ENCODE data around the gene NDRG4. TPM values are rescaled to one million over a fixed set of nuclear protein-coding genes. Genes with fewer than 3 reads are reported as not detected.

Gene NDRG4
- total RNA-seq, 2 donors from 2014 or later, result 13.4 to 359 TPM

DNA sequence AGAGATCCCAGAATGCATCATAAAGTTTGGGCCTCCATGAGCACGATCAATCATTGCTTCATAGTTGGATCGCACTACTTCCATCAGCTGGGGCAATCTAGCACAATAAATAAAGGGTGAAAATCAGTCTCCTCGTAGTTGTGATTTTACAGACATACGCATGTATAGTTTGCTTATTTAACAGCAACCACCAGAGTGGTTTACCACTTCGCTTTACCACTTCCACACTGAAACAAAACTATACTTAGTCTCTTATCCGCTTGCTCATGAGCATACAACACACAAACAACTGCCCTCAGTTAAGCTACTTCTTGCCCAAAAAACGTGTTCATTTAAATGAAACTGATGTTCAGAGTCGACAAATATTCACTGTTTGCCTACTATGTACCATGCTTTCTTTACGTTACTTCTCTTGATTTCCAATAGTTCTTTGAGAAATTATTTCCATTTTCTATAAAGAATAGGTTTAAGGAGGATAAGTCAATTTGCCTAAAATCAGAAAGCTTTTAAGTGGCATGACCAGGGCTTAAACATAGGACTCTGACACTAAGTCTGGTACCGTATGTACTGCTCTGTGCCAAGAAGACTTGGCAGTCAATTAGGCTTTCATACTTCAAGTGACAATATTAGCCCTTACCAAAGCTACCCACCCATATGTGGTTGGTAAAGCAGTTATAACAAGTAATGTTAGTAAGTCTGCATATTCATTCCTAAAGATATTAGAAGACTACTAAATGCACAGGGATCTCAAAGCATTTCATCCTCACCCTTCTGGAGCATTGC is 37.4 kb downstream of the NDRG4 start:
- DNase-seq (ENCODE audit: low spot score), result no peak
- intact Hi-C loops (cut with DNase I), result no loop called here
- peaks cover 17 to 30% of the 10 kb centered on the region in 2 donors for H3K36me3 ChIP-seq
- H3K4me1 ChIP-seq (replicated peaks), result no peaks in the 10 kb centered on the region
- no peak overlapping the region for H3K4me3 ChIP-seq
- WGBS, result 92% methylated on average over 10 of the region's 10 CpGs
- no peak overlapping the region for H3K27ac ChIP-seq
- TF ChIP-seq POLR2AphosphoS5 (IDR thresholded peaks at IDR 0.05), result no peak
- no peak for TF ChIP-seq POLR2A (IDR thresholded peaks at IDR 0.05)
- no peak for TF ChIP-seq CTCF (IDR thresholded peaks at IDR 0.05)
- no peaks in the 10 kb centered on the region for H3K27me3 ChIP-seq (replicated peaks; ENCODE audit: insufficient read depth)
- H3K9me3 ChIP-seq, result no peaks in the 10 kb centered on the region

- H3K36me3 ChIP-seq, result peaks cover 18 to 31% of the 10 kb centered on the region in 2 donors
- H3K4me1 ChIP-seq (replicated peaks), result no peaks in the 10 kb centered on the region
- no peak overlapping the region for H3K4me3 ChIP-seq
- H3K27me3 ChIP-seq (replicated peaks; ENCODE audit: insufficient read depth), result no peaks in the 10 kb centered on the region
- WGBS, result 76% methylated on average over 2 of the region's 2 CpGs
- H3K27ac ChIP-seq, result no peak overlapping the region
- intact Hi-C loops (cut with DNase I), result no loop called here
- TF ChIP-seq POLR2A (IDR thresholded peaks at IDR 0.05), result no peak
- no peak for TF ChIP-seq CTCF (IDR thresholded peaks at IDR 0.05)
- no peak for TF ChIP-seq POLR2AphosphoS5 (IDR thresholded peaks at IDR 0.05)
- H3K9me3 ChIP-seq, result no peaks in the 10 kb centered on the region
- DNase-seq (ENCODE audit: low spot score), result no peak
Measured at GRCh38 chr16:58541711-58542110, 41.8 kb downstream of the NDRG4 start.

DNA sequence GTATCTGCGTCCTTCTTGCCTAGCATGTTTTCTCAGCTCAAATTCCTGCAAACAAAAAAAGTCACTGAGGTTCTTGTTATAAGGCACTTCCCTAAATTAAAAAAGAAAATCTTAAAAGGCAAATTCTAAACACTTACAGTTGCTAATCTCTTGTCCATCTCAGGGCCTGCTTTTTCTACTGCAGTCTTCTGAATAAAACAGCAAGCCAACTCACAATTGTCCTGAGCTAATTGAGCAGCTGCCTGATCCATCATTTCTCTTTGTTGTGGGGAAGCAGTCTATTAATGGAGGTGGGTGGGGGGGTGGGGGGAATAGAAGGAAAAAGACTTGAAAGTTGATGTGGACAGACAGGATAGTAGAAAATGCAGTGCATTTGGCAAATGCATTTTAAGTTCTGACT is 42.3 kb downstream of the NDRG4 start:
- Histone ChIP-seq H3K27me3 (replicated peaks; ENCODE audit: insufficient read depth) (no peaks in the 10 kb centered on the region), H3K27ac (no peak overlapping the region), H3K4me3 (no peak overlapping the region), H3K4me1 (replicated peaks) (no peaks in the 10 kb centered on the region), H3K9me3 (no peaks in the 10 kb centered on the region), H3K36me3 (peaks cover 17 to 28% of the 10 kb centered on the region in 2 donors)
- 54% methylated on average over 1 of the region's 1 CpG for WGBS
- TF ChIP-seq POLR2A (IDR thresholded peaks at IDR 0.05) (no peak), CTCF (IDR thresholded peaks at IDR 0.05) (no peak), POLR2AphosphoS5 (IDR thresholded peaks at IDR 0.05) (no peak)
- no peak for DNase-seq (ENCODE audit: low spot score)
- intact Hi-C loops (cut with DNase I), result no loop called here

- Histone ChIP-seq H3K4me1 (replicated peaks) (no peaks in the 10 kb centered on the region), H3K4me3 (no peak overlapping the region), H3K9me3 (no peaks in the 10 kb centered on the region), H3K27ac (no peak overlapping the region), H3K27me3 (replicated peaks; ENCODE audit: insufficient read depth) (no peaks in the 10 kb centered on the region), H3K36me3 (peaks cover 13 to 26% of the 10 kb centered on the region in 2 donors)
- TF ChIP-seq POLR2A (IDR thresholded peaks at IDR 0.05) (no peak), POLR2AphosphoS5 (IDR thresholded peaks at IDR 0.05) (no peak), CTCF (IDR thresholded peaks at IDR 0.05) (no peak)
- 93% methylated on average over 8 of the region's 8 CpGs for WGBS
- intact Hi-C loops (cut with DNase I), result no loop called here
- DNase-seq (ENCODE audit: low spot score), result no peak
Measured at GRCh38 chr16:58543685-58544084, 43.7 kb downstream of the NDRG4 start.

- H3K4me3 ChIP-seq, result no peak overlapping the region
- DNase-seq (ENCODE audit: low spot score), result no peak
- no peaks in the 10 kb centered on the region for H3K9me3 ChIP-seq
- no peaks in the 10 kb centered on the region for H3K27me3 ChIP-seq (replicated peaks; ENCODE audit: insufficient read depth)
- intact Hi-C loops (cut with DNase I), result no loop called here
- no peak overlapping the region for H3K27ac ChIP-seq
- 64% methylated on average over 2 of the region's 2 CpGs for WGBS
- TF ChIP-seq POLR2A (IDR thresholded peaks at IDR 0.05) (no peak), POLR2AphosphoS5 (IDR thresholded peaks at IDR 0.05) (no peak), CTCF (IDR thresholded peaks at IDR 0.05) (no peak)
- peaks cover 5 to 8% of the 10 kb centered on the region in 2 donors for H3K36me3 ChIP-seq
- no peaks in the 10 kb centered on the region for H3K4me1 ChIP-seq (replicated peaks)
Measured at GRCh38 chr16:58548378-58548777, 48.4 kb downstream of the NDRG4 start.

Data from prostate gland (tissue), 2 donors.